DOHH2 (cell line): ENCODE data around the gene DEDD.

Experiments used
- H3F3A ChIP-seq: fragments of 200-600 bp; sonication (generic), shearing (Covaris generic); 2 replicates; pipeline ENCODE4 v1.6.0; 2016; ENCODE audit warnings: antibody characterized with exemption, mild to moderate bottlenecking; ENCODE audit not compliant: control insufficient read depth, insufficient read depth
- H3K27ac ChIP-seq: fragments of 200-600 bp; sonication (generic); 2 replicates; pipeline ENCODE4 v1.5.1; 2014; ENCODE audit warnings: low read depth, mild to moderate bottlenecking, low read length, moderate library complexity
- H3K27me3 ChIP-seq: fragments of 200-600 bp; sonication (generic); 2 replicates; pipeline ENCODE4 v1.6.1; 2014; ENCODE audit warnings: mild to moderate bottlenecking, low read length, mixed read lengths; ENCODE audit not compliant: control insufficient read depth
- H3K36me3 ChIP-seq: fragments of 200-600 bp; sonication (generic); 2 replicates; pipeline ENCODE4 v1.6.1; 2014; ENCODE audit warnings: mild to moderate bottlenecking, low read length, moderate library complexity, mixed read lengths; ENCODE audit not compliant: control insufficient read depth
- H3K4me1 ChIP-seq: fragments of 200-600 bp; sonication (generic); 2 replicates; pipeline ENCODE4 v1.6.1; 2014; ENCODE audit warnings: mild to moderate bottlenecking, low read length, mixed read lengths; ENCODE audit not compliant: control insufficient read depth
- H3K4me2 ChIP-seq: fragments of 200-600 bp; sonication (generic); 2 replicates; pipeline ENCODE4 v1.6.0; 2014; ENCODE audit warnings: mild to moderate bottlenecking, low read length, moderate library complexity
- H3K4me3 ChIP-seq: fragments of 200-600 bp; sonication (generic); 2 replicates; pipeline ENCODE4 v1.5.1; 2014; ENCODE audit warnings: mild to moderate bottlenecking, low read length, mixed read lengths
- H3K79me2 ChIP-seq: fragments of 200-600 bp; sonication (generic); 2 replicates; pipeline ENCODE4 v1.6.1; 2014; ENCODE audit warnings: mild to moderate bottlenecking, low read length, mixed read lengths; ENCODE audit not compliant: control insufficient read depth
- H3K9me2 ChIP-seq: fragments of 200-600 bp; sonication (generic); replicated peaks from 2 replicates; pipeline ENCODE4 v1.6.1; 2014; ENCODE audit warnings: mild to moderate bottlenecking, low read length, mixed read lengths; ENCODE audit not compliant: control insufficient read depth
- H3K9me3 ChIP-seq: fragments of 200-600 bp; sonication (generic); 2 replicates; pipeline ENCODE4 v1.6.1; 2014; ENCODE audit warnings: antibody characterized with exemption, low read length, mixed read lengths; ENCODE audit not compliant: control insufficient read depth, insufficient read depth
- H4K20me1 ChIP-seq: fragments of 200-600 bp; sonication (generic); 2 replicates; pipeline ENCODE4 v1.6.0; 2014; ENCODE audit warnings: low read depth, mild to moderate bottlenecking, antibody characterized with exemption, low read length, moderate library complexity; ENCODE audit not compliant: control insufficient read depth, insufficient read depth
- EZH2phosphoT487 ChIP-seq: fragments of 200-600 bp; sonication (generic); IDR thresholded peaks from 2 replicates; pipeline ENCODE4 v1.6.1; 2017; ENCODE audit warnings: borderline replicate concordance, mild to moderate bottlenecking, antibody characterized with exemption, low read length, moderate library complexity, mixed read lengths
- TF ChIP-seq, protein P1 (sequence below): fragments of 200-600 bp; sonication (generic); IDR thresholded peaks from one replicate; pipeline ENCODE4 v1.5.1; 2014; ENCODE audit warnings: antibody characterized with exemption, mild to moderate bottlenecking, low read depth, low read length; ENCODE audit not compliant: poor library complexity, severe bottlenecking

DEDD gene

DNA sequence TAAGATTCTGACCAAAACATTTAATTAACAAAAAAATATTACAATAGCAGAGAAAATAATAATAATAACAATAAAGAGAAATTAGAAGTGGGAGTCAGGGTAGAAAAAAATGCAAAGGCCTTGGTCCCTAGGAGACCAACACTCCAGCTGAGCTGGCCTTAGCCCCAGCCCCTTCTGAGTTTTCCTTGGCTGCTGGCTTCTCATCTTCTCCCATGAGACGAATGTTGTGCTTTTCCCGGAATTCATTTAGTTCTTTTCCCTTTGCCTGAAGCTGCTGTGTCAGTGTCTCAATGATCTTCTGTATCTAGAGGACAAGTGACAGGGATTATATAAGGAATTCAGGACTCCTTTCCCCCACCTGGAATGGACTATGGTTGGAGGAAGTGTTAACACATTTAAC lies 31.9 kb downstream of the DEDD start:
- Histone ChIP-seq H3K9me3 (no peaks in the 10 kb centered on the region), H3K4me1 (peaks cover 24% of the 10 kb centered on the region), H3K9me2 (no peaks in the 10 kb centered on the region), H3K27ac (no peak overlapping the region), H3K79me2 (peaks cover 21% of the 10 kb centered on the region), H3K4me2 (no peak overlapping the region), H3K4me3 (no peak overlapping the region), H3K27me3 (no peaks in the 10 kb centered on the region), H4K20me1 (no peaks in the 10 kb centered on the region), H3K36me3 (peaks cover 33% of the 10 kb centered on the region), H3F3A (peaks cover 21% of the 10 kb centered on the region)
- TF ChIP-seq, protein P1, sequence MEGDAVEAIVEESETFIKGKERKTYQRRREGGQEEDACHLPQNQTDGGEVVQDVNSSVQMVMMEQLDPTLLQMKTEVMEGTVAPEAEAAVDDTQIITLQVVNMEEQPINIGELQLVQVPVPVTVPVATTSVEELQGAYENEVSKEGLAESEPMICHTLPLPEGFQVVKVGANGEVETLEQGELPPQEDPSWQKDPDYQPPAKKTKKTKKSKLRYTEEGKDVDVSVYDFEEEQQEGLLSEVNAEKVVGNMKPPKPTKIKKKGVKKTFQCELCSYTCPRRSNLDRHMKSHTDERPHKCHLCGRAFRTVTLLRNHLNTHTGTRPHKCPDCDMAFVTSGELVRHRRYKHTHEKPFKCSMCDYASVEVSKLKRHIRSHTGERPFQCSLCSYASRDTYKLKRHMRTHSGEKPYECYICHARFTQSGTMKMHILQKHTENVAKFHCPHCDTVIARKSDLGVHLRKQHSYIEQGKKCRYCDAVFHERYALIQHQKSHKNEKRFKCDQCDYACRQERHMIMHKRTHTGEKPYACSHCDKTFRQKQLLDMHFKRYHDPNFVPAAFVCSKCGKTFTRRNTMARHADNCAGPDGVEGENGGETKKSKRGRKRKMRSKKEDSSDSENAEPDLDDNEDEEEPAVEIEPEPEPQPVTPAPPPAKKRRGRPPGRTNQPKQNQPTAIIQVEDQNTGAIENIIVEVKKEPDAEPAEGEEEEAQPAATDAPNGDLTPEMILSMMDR: no peak
- no peak for TF ChIP-seq EZH2phosphoT487

DNA sequence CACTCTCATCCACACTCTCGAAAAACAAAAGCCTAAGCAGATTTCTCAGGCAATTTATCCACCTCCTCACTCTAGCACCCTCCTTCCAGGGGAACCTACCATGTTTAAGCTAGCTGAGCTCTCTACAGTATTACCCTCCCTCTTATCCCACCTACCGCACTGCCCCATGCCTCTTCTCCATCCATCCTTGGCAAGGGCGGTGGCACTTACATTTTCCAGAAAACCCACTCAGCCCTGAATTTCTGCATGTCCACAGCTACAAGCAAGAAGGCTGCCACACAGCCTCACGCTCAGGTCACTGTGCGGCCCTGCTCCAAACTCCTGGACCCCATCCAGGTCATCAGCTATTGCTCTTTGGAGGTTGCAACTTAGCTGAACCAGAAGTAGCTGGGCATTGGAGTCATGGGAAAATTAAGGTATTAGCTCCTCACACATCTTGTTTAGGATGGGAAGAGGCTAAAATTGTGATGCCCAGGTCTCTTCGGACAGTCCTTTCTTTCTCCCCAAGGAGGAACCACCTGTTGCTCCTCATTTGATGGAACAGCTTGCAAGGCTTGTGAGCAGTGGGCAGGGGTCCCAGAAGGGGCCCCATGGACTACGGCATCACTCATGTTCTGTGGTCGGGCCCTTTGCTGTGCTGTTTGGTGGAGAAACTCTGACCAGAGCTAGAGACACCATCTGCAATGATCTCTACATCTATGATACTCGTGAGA lies 33.2 kb downstream of the DEDD start:
- TF ChIP-seq EZH2phosphoT487: no peak
- TF ChIP-seq, protein P1: no peak
- H4K20me1 ChIP-seq: no peaks in the 10 kb centered on the region
- no peaks in the 10 kb centered on the region for H3K9me2 ChIP-seq
- no peaks in the 10 kb centered on the region for H3K9me3 ChIP-seq
- H3K36me3 ChIP-seq: peaks cover 33% of the 10 kb centered on the region
- H3K27me3 ChIP-seq: no peaks in the 10 kb centered on the region
- peak overlapping the region; percentile 89 for H3K4me2 ChIP-seq
- peaks cover 11% of the 10 kb centered on the region for H3K79me2 ChIP-seq
- H3K27ac ChIP-seq: no peak overlapping the region
- peaks cover 24% of the 10 kb centered on the region for H3K4me1 ChIP-seq
- peaks cover 21% of the 10 kb centered on the region for H3F3A ChIP-seq
- no peak overlapping the region for H3K4me3 ChIP-seq

DNA sequence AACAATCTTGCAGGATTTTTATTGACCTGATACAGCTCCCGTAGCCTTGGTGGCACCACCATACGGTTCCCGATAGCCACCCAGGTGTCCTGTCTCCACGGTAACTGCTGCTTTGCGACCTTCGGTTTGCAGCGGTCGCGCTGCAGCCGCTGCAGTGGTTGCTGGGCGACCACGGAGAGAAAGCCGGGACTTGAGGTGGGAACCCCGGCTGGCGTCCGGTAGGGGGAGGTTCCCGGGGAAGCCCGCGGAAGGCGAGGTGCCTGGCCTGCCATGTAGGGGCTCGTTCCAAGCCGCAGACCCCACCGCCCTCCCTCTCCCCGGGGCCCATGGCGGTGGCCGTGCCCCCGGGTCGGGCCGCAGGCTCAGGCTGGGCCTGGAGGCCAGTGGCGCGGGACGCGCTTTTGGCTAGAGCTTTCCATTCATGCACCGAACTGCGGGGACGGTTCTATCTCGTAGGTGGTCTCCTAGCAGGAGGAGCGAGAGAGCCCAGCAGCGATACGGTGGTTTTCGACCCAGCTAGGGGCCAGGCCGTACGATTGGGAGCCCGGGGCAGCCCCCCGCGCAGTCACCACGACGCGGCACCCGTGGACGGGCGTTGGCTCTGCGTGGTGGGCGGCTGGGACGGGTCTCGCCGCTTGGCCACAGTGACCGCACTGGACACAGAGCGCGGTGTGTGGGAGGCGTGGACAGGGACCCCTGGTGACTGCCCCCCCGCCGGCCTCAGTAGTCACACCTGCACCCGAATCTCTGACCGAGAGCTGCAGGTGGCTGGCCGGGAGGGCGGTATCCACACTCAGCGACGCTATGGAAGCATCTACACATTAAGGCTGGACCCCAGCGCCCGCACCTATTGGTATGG lies 34.0 kb downstream of the DEDD start, which contains the start of gene KLHDC9:
Gene KLHDC9, plus strand, starts transcription at position 152 of the 859 bp plus-strand sequence. Its CDS starts 175 bp downstream, at position 327.
- H3K27ac ChIP-seq: no peak within 1 kb of the TSS
- peaks cover 21% of the 10 kb centered on the region for H3F3A ChIP-seq
- TF ChIP-seq EZH2phosphoT487: no peak
- TF ChIP-seq, protein P1: no peak
- H3K36me3 ChIP-seq: peaks cover 29% of the 10 kb centered on the region
- peaks cover 4% of the 10 kb centered on the region; the same call in 1 of the 2 replicates for H3K79me2 ChIP-seq
- H3K9me2 ChIP-seq: no peaks in the 10 kb centered on the region
- no peaks in the 10 kb centered on the region for H4K20me1 ChIP-seq
- peak within 1 kb of the TSS; percentile 68 for H3K4me3 ChIP-seq
- H3K9me3 ChIP-seq: no peaks in the 10 kb centered on the region
- peaks cover 24% of the 10 kb centered on the region for H3K4me1 ChIP-seq
- no peaks in the 10 kb centered on the region for H3K27me3 ChIP-seq
- peak within 1 kb of the TSS; percentile 89 for H3K4me2 ChIP-seq
